HFF-Myc (cell line): ENCODE data around the gene MORN1.
A peak's percentile ranks its signal among the peaks of the same experiment; 100 is the strongest.

ENCODE experiments used
- DNase-seq: peaks from one replicate; pipeline ENCODE4 v3.0.0-alpha.2; 2011; ENCODE audit warnings: low read depth; ENCODE audit errors: extremely low read depth
- H3K4me3 ChIP-seq: replicated peaks from 2 replicates; pipeline ENCODE4 v1.5.1; 2011; ENCODE audit warnings: low read depth, mild to moderate bottlenecking, control low read depth, low read length
- CTCF ChIP-seq: IDR thresholded peaks from 2 replicates; pipeline ENCODE4 v1.5.1; 2012; ENCODE audit warnings: mild to moderate bottlenecking, low read depth, low read length, control low read depth; ENCODE audit errors: missing control alignments

Gene MORN1

GRCh38 chr1:2416403-2416802 lies 25.0 kb upstream of the MORN1 start:
- no peak for DNase-seq
- no peak for TF ChIP-seq CTCF
- no peak overlapping the region for H3K4me3 ChIP-seq

GRCh38 chr1:2415801-2416208 lies 24.5 kb upstream of the MORN1 start:
- TF ChIP-seq CTCF: no peak
- no peak for DNase-seq

GRCh38 chr1:2415337-2415736 lies 24.0 kb upstream of the MORN1 start:
- DNase-seq: no peak
- H3K4me3 ChIP-seq: no peak overlapping the region

More at GRCh38 chr1:2415801-2416208, 24.5 kb upstream of the MORN1 start:
- no peak overlapping the region for H3K4me3 ChIP-seq

GRCh38 chr1:2414297-2414958 lies 23.1 kb upstream of the MORN1 start:
- DNase-seq: no peak
- H3K4me3 ChIP-seq: peak overlapping the region; percentile 2; the same call in 1 of the 2 replicates
- TF ChIP-seq CTCF: peak; percentile 88

More at GRCh38 chr1:2415337-2415736, 24.0 kb upstream of the MORN1 start:
- TF ChIP-seq CTCF: no peak

- no peak for TF ChIP-seq CTCF
- no peak for DNase-seq
- H3K4me3 ChIP-seq: peak overlapping the region; percentile 93
These were observed 22.3 kb upstream of the MORN1 start for GRCh38 chr1:2413495-2414296.

GRCh38 chr1:2412773-2413494 lies 21.6 kb upstream of the MORN1 start:
- H3K4me3 ChIP-seq: peak overlapping the region; percentile 93
- no peak for TF ChIP-seq CTCF
- DNase-seq: no peak
